Fibroblast of lung (primary cell): ENCODE measurements around the gene PRR5L. TPM values are rescaled to one million over a fixed set of nuclear protein-coding genes. Genes with fewer than 3 reads are reported as not detected.

Experiments
- DNase-seq, 2 donors: peaks; one replicate each; pipeline versions ENCODE4 v3.0.0 to v3.0.0-alpha.2; 2010; ENCODE audit warnings: low read depth in 2 of 2
- H2AFZ ChIP-seq: 2 replicates; pipeline ENCODE4 v1.5.1; 2012; ENCODE audit warnings: low read length, control low read depth, inconsistent platforms
- H3K27ac ChIP-seq: 2 replicates; pipeline ENCODE4 v1.5.1; 2011; ENCODE audit warnings: low read length, control low read depth; ENCODE audit not compliant: insufficient read depth
- H3K27me3 ChIP-seq: 2 replicates; pipeline ENCODE4 v1.5.1; 2011; ENCODE audit warnings: mild to moderate bottlenecking, low read length; ENCODE audit not compliant: control insufficient read depth, insufficient read depth
- H3K36me3 ChIP-seq: 2 replicates; pipeline ENCODE4 v1.5.1; 2011; ENCODE audit warnings: low read length; ENCODE audit not compliant: control insufficient read depth, insufficient read depth
- H3K4me1 ChIP-seq: 2 replicates; pipeline ENCODE4 v1.5.1; 2011; ENCODE audit warnings: low read length; ENCODE audit not compliant: control insufficient read depth, insufficient read depth; ENCODE audit errors: extremely low read depth
- H3K4me2 ChIP-seq: 2 replicates; pipeline ENCODE4 v1.5.1; 2011; ENCODE audit warnings: low read length, control low read depth; ENCODE audit not compliant: insufficient read depth; ENCODE audit errors: extremely low read depth
- H3K4me3 ChIP-seq, 4 experiments: fragments of 200-600 bp in 1 of 4; sonication (generic) in 1 of 4; replicated peaks in 1 of 4; 2 replicates each; pipeline ENCODE4 v1.5.1; 2011 to 2016; ENCODE audit warnings: low read length in 4 of 4, low read depth in 3 of 4, mild to moderate bottlenecking in 3 of 4, control low read depth in 2 of 4, inconsistent platforms in 1 of 4, mixed read lengths in 1 of 4; ENCODE audit not compliant: insufficient read depth in 1 of 4; ENCODE audit errors: control extremely low read depth in 1 of 4
- H3K79me2 ChIP-seq: 2 replicates; pipeline ENCODE4 v1.5.1; 2012; ENCODE audit warnings: mild to moderate bottlenecking, low read length, inconsistent platforms; ENCODE audit not compliant: control insufficient read depth, insufficient read depth
- H3K9ac ChIP-seq: 2 replicates; pipeline ENCODE4 v1.5.1; 2011; ENCODE audit warnings: mild to moderate bottlenecking, low read length, control low read depth; ENCODE audit not compliant: insufficient read depth
- H3K9me3 ChIP-seq: 2 replicates; pipeline ENCODE4 v1.5.1; 2012; ENCODE audit warnings: low read depth, low read length; ENCODE audit not compliant: control insufficient read depth, insufficient read depth
- H4K20me1 ChIP-seq: 2 replicates; pipeline ENCODE4 v1.5.1; 2011; ENCODE audit warnings: low read length; ENCODE audit not compliant: control insufficient read depth, insufficient read depth; ENCODE audit errors: extremely low read depth
- EZH2 ChIP-seq: IDR thresholded peaks from 2 replicates; pipeline ENCODE4 v1.5.1; 2012; ENCODE audit warnings: low read length, control low read depth, mild to moderate bottlenecking; ENCODE audit errors: missing control alignments
- polyA plus RNA-seq, 2 donors: library from polyadenylated mRNA; depleted of rRNA in 1 of 2; stranded (reverse) in 1 of 2; unstranded in 1 of 2; fragments of >200 nt; gene quantifications; 2 replicates each; pipeline ENCODE4 v1.2.1, GENCODE V29; 2011 to 2012; ENCODE audit warnings: missing spikeins in 1 of 2
- total RNA-seq: library from RNA; depleted of rRNA; stranded (reverse); fragments of >200 nt; gene quantifications from 2 replicates; pipeline ENCODE4 v1.2.1, GENCODE V29; 2014
- TF ChIP-seq, protein P1 (sequence below), 2 donors: IDR thresholded peaks in 1 of 2; conservative IDR thresholded peaks in 1 of 2; 1 replicate in 1 of 2; 2 replicates in 1 of 2; pipeline ENCODE4 v1.5.1; 2011 to 2012; ENCODE audit warnings: low read length in 2 of 2, control low read depth in 1 of 2, inconsistent platforms in 1 of 2, low read depth in 1 of 2, mild to moderate bottlenecking in 1 of 2

Gene PRR5L
- total and polyA plus RNA-seq, 2 donors (not counting 1 experiment from before 2014, with no cell fraction given), result 2.8 to 6.3 TPM

GRCh38 chr11:36405585-36406367 lies 109.7 kb downstream of the PRR5L start:
- Histone ChIP-seq H3K79me2 (no peaks in the 10 kb centered on the region), H3K4me1 (no peaks in the 10 kb centered on the region), H3K36me3 (no peaks in the 10 kb centered on the region), H3K27me3 (no peaks in the 10 kb centered on the region), H3K9ac (no peak overlapping the region), H4K20me1 (no peaks in the 10 kb centered on the region), H3K4me3 (no peak overlapping the region), H3K9me3 (no peaks in the 10 kb centered on the region), H2AFZ (no peak overlapping the region), H3K27ac (no peak overlapping the region), H3K4me2 (no peak overlapping the region)
- DNase-seq, result no peak
- no peak for TF ChIP-seq EZH2
- TF ChIP-seq, protein P1, sequence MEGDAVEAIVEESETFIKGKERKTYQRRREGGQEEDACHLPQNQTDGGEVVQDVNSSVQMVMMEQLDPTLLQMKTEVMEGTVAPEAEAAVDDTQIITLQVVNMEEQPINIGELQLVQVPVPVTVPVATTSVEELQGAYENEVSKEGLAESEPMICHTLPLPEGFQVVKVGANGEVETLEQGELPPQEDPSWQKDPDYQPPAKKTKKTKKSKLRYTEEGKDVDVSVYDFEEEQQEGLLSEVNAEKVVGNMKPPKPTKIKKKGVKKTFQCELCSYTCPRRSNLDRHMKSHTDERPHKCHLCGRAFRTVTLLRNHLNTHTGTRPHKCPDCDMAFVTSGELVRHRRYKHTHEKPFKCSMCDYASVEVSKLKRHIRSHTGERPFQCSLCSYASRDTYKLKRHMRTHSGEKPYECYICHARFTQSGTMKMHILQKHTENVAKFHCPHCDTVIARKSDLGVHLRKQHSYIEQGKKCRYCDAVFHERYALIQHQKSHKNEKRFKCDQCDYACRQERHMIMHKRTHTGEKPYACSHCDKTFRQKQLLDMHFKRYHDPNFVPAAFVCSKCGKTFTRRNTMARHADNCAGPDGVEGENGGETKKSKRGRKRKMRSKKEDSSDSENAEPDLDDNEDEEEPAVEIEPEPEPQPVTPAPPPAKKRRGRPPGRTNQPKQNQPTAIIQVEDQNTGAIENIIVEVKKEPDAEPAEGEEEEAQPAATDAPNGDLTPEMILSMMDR (conservative IDR thresholded peaks at IDR 0.05 in 1 of 2, IDR thresholded peaks at IDR 0.05 in 1 of 2; ENCODE audit: low read depth in 1 of 2, low read length in 2 of 2), result no peak

DNA sequence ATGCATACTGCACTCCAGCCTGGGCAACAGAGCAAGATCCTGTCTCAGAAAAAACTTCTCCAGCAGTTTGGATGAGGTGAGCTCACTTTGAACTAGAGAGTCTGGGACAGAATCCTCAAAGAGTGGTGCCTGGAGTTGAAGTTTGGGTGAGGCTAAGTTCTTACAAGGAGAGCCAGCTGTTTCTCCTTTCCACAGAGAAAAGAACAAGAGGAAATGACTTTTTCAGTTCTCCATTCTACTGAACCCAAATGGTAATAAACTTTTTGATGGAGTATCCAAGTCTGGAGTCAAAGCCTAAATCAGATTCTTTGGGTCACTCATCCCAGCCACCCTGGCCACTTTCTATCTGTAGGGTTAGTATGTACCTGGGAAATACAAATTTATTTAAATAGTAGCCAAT lies 111.3 kb downstream of the PRR5L start:
- TF ChIP-seq, protein P1 (conservative IDR thresholded peaks at IDR 0.05 in 1 of 2, IDR thresholded peaks at IDR 0.05 in 1 of 2; ENCODE audit: low read depth in 1 of 2, low read length in 2 of 2), result no peak
- TF ChIP-seq EZH2, result no peak
- no peak for DNase-seq
- H3K4me1 ChIP-seq, result no peaks in the 10 kb centered on the region

DNA sequence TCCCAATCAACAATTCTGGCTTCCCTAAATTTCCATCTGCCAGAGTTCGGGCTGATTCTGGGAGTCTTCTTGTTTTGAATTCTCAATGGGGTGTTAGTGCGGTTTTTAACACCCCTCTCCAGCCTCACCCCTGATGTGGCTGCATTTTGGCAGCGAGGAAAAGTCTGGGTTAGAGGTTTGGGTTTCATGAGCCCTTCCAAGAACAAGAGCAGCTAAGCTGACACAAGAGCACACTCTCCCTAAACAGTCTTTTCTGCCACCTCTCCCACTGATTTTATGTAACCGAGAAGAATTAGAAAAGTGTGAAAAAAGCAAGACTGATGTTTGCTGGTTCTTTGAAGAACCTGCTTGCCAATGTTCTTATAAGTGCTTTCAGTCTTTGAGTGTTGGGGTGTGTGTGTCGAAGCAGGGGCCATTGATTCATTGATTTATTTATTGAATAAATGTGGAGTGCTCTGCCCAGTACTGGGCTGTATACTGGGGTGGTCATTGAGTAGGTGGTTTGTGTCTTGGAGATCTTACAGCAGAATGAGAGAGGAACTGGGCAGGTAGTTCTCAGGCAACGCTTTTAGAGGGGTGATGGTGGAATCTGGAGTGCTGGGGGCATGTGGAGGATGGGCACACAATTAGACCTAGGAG lies 112.5 kb downstream of the PRR5L start:
- H3K27ac ChIP-seq, result no peak overlapping the region
- no peak overlapping the region for H2AFZ ChIP-seq
- H3K4me1 ChIP-seq, result no peaks in the 10 kb centered on the region
- no peak overlapping the region for H3K9ac ChIP-seq
- H3K36me3 ChIP-seq, result no peaks in the 10 kb centered on the region
- H3K27me3 ChIP-seq, result no peaks in the 10 kb centered on the region
- no peak overlapping the region for H3K4me2 ChIP-seq
- TF ChIP-seq EZH2, result no peak
- TF ChIP-seq, protein P1 (conservative IDR thresholded peaks at IDR 0.05 in 1 of 2, IDR thresholded peaks at IDR 0.05 in 1 of 2; ENCODE audit: low read depth in 1 of 2, low read length in 2 of 2), result no peak
- DNase-seq, result no peak
- no peak overlapping the region for H3K4me3 ChIP-seq
- H3K9me3 ChIP-seq, result no peaks in the 10 kb centered on the region
- no peaks in the 10 kb centered on the region for H4K20me1 ChIP-seq
- no peaks in the 10 kb centered on the region for H3K79me2 ChIP-seq

More for the DNA sequence above, 111.3 kb downstream of the PRR5L start:
- Histone ChIP-seq H4K20me1 (no peaks in the 10 kb centered on the region), H3K9me3 (no peaks in the 10 kb centered on the region), H3K4me3 (no peak overlapping the region), H3K27ac (no peak overlapping the region), H3K36me3 (no peaks in the 10 kb centered on the region), H3K9ac (no peak overlapping the region), H3K27me3 (no peaks in the 10 kb centered on the region), H3K79me2 (no peaks in the 10 kb centered on the region), H2AFZ (no peak overlapping the region), H3K4me2 (no peak overlapping the region)
